ENCODE data around the gene PIMREG.

PIMREG gene, protein sequence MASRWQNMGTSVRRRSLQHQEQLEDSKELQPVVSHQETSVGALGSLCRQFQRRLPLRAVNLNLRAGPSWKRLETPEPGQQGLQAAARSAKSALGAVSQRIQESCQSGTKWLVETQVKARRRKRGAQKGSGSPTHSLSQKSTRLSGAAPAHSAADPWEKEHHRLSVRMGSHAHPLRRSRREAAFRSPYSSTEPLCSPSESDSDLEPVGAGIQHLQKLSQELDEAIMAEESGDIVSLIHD

GRCh38 chr17:6443692-6444570 is at the start of gene PIMREG:
PIMREG (plus strand) TSS chr17:6444455; CDS start chr17:6445111, 656 bp downstream.
- peak; percentile 94 to 95 for DNase-seq

DNA sequence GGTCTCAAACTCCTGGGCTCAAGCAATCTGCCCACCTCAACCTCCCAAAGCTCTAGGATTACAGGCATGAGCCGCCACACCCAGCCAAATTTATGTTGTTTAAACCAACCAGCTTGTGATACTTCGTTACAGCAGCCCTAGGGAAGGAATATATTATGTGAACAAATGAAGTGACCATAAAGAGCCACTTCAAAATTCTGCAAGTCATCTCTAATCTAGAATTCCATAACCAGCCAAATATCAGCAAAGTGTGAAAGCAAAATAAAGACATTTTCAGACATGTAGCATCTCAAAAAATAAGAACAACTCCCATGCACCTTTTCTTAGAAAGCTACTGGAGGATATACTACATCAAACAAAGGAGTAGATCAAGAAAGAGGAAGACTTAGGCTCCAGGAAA is 45.3 kb upstream of the PIMREG start:
- no peak for DNase-seq

DNA sequence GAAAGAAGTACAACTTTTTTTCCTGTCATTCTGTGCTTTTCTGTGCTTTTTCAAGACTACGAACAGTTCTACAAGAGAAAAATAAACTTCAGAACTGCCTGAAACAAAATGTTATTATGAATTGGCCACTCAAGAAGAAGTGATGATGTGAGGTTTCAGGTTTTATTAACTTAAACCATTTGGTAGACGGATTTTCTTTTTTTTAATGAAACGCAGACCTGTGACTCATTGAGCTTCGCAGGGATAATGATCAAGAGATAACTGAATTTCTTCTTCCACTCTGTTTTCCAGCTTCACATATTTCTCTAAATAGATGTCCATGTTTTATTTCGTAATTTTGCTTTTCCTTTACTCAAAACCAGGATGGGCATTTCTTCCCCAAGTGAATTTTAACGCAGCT is 42.0 kb upstream of the PIMREG start:
- no peak for DNase-seq

DNA sequence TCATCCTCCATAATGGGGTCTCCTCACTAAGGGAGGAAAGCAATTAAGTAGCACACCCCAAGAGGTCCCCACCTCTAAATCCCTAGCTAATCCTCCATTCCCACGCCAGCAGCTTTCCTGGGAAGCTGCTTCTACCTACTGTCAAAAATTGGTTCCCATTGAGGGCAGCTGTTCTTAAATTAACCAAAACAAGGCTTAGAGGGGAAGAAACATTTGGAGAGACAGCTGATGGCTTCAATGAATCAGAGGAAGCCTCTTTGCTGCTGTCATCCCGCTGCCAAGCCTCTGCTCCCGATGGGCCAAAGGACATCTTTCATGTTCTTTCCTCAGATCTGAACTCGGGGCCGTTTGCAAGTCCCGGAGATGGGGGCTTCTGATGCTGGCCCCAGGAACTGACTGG is 36.0 kb upstream of the PIMREG start:
- no peak for DNase-seq

DNA sequence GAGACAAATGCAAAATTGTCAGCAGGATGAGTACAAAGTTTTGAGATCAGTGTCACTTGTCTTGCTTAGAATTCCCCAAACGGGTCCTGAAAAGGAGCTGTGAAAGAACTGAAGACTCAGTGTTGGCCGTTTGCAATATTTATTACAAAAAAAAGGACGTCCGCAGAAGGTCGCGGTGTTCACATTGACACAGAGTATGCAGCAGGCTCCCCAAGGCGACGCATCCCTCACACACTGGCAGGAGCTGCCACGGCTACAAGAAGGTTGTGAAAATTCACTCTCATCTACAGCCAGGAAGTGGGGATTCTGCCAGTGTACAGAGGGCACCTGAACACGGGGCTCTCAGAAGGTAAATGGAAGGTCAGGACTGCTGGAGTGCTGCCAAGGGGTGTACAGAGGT is 35.5 kb upstream of the PIMREG start:
- DNase-seq: no peak

DNA sequence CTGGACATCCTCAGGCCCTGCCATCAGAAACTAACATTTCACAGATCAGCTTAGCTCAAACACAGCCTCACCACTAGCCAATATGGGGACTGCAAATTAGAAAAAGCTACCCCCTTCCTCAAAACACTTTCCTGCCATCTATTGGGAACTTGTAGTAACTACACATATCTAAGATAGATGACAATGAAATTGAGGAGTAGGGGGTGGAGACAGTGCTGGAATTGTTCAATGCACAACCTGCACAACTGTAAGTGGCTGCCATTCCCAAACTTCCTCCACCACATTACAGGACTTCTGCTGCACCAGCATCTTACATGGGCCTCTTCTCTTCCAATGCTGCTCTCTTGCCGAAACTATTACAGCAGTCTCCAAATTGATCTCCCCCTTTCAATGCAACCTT is 31.2 kb upstream of the PIMREG start:
- peak in 1 of 2 experiments; percentile 11 for DNase-seq

DNA sequence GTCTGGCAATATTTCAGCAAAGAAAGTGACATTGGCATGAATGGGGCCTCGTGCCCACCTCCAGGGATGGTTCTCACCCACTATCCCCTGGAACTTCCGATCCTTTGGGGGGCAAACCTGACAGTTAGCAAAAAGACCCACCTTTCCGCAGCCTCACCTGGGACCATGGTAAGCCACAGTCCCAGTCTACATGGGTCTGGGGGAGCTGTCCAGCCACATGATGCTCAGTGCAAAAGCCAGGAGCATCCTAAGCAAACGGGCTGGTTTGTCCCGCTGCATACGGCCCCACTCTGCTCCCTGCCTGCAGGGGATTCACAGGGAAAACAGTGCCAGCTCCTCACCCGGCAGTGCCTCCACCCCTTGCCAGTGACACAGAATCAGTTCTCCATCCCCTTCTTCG is 28.6 kb upstream of the PIMREG start:
- DNase-seq: no peak

- DNase-seq: no peak
Measured at GRCh38 chr17:6420173-6420641, 24.0 kb upstream of the PIMREG start.

DNA sequence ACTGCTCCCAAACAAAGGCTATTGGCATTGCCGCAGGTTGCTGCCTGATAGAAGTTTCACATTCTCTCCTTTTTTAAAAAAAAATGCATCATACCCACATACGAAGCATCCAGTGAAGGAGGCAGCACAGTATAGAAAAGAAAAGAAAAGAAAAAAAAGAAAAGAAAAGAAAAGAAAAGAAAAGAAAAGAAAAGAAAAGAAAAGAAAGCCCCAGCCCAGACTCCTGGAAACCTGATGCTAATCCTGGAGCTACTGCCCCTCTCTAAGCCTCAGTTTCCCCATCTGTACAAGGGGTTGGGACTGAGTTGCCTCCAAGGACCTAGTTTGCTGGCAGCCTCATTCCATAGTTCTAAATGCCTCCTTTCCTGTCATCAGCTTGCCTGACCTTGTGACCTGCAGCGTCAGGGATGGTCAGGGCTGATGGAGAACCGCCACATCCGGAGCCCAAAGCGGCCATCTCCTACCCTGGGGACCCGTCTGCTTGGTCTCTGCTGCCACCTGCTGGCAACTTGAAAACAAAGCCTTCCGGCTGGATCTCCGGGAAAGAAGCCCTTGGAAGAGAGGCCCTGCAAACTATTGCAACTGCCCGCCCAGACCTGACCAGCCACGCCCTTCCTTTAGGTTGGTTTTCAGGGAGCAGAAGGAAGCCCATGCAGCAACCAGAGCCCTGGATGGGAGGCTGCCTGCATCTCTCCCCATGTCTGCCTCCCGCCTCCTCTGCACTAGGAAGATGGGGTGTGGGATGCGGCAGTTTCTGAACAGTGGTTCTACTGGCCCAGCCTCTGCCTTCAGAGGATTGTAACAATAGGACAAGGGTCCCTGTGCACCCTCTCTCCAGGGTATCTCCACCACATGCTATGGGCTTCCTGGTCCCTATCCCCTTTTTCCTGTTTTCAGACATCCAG is 22.3 kb upstream of the PIMREG start:
- DNase-seq: peak; percentile 69 to 72

GRCh38 chr17:6422654-6423241 is 21.5 kb upstream of the PIMREG start:
- DNase-seq: no peak

DNA sequence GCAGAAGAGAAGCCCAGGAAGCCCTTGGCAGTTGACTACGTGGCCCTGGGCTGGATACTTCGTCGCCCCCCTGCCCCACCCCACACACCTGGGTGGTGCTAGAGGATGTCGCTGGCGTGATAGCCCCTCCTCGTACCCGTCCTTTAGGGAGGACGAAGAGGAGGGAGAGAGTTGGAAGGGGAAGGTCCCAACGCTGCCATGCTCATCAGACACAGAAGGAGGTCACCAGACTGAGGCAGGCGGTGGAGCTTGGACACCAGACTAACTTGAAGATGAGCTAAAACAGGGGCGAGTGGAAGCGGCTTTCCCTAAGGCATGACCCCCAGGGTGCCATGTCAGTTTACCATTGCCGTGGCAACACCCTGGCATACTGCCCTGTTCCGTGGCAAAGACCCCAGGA is 20.3 kb upstream of the PIMREG start:
- no peak for DNase-seq

- no peak for DNase-seq
Measured at GRCh38 chr17:6425407-6425806, 18.8 kb upstream of the PIMREG start.

DNA sequence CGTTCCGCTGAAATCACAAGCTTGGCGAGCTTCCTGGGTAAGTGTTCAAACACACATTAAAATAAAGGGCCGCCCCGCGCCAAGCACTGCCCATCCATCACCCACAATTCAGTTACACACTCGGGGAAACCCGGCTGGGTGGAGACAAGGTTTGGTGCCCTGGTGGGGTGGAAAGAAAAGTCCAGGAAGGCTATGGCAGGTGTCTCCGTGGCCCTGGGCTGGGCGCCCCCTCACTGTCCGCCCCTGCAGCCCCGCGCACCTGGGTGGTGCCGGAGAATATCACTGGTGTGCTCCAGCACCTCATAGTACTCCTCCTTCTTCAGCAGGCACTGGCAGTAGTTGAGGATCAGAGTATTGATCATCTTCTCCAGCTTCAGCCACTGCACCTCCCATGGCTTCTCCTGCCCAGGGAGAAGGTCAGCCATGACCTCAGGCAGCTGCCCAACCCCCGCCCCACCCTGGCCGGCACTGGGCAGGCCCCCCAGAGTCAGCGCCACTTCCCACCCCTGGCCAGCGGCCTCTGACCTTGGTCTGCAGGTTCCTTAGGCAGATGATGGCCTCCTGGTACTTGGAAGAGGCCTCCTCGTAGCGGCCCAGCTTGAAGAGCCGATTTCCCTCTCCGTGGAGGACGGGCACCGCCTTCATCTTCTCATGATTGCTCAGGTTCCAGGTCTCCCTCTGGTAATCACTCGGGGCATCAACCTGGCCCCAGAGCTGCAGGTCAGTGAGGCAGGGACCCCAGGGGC is 17.7 kb upstream of the PIMREG start:
- no peak for DNase-seq

DNA sequence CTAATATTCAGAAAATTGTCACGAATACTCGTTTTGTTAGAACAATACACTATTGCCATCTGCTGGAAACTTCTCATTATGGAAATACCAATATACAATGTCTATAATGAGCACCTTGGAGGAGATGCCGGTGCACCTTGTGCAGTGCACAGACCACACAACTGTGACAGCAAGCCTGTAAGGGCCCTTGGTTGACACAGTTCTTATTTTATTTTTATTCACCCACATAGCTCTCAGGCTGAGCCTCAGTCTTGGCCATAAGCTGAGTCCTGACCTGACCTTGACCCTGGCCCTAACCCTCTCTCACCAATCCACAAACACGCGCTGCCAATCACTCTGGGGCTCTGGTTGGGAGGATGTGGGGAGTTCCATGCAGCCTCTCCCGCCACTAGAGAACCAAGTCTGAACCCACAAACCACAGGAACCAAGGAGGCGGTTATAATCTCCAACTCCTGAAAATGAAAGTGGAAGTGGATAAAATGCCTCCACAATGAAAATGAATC is 16.9 kb upstream of the PIMREG start:
- no peak for DNase-seq

- no peak for DNase-seq
Measured at GRCh38 chr17:6428207-6428965, 15.9 kb upstream of the PIMREG start.

DNA sequence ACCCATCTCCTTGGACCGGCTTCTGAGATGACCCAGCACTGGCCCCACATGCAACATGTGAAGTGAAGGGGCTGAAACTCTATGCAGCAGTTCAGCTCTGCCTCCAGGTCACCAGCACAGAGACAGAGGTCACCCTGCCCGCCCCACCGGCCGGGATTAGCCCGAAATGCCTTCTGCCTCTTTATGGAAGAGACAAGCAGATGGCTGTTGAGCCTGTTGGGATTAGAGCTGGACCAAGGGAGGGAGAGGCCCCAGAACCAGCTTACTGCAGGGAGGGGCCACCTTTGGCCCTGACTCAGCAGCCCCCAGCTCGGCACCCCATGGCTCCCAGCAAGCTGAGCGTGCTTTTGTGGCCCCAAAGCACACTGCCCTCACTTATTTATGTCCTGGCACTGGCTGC is 15.0 kb upstream of the PIMREG start:
- DNase-seq: no peak

GRCh38 chr17:6430769-6431168 is 13.5 kb upstream of the PIMREG start:
- no peak for DNase-seq

- DNase-seq: no peak
Measured at GRCh38 chr17:6435051-6435450, 9.2 kb upstream of the PIMREG start, which contains the start of gene AIPL1. AIPL1 (minus strand) TSS chr17:6435121; CDS start chr17:6435104, 17 bp downstream.

DNA sequence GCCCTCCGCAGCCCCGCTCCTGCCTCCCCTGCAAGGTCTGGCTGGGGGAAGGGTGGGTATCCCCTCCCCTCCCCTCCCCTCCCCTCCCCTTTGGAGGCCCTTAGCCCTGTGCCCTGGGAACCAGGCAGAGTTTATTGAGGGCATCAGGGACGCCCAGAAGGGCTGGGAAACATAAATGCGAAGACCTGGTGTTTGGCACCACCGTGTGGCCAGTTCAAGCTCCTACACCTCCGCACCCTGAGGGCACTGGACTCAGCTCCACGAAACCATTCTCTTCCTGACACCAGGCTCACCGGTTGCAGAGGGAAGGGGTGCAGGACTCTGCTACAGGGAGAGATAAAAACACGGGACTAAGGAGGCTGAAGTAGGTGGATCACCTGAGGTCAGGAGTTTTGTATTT is 8.3 kb upstream of the PIMREG start:
- DNase-seq: peak; percentile 34 to 49

DNA sequence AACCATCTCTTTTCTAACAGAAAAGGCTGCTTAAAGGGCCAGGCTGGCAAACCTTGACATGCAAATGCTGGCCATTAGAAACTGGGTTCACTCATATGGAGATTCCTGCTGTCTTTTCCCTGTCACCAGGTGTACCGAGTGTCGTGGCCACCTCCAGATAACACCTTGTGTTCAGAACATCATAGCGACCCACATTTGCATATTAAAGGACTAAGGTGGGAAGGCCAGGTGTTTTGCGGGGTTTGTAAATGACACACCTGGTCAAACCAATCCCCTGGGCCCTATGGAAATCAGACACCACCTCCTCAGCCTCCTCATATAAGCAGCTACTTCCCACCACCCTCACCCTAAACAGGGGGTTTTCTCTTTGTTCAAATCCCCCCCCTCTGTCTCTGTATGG is 6.8 kb upstream of the PIMREG start:
- DNase-seq: no peak

GRCh38 chr17:6437956-6438355 is 6.3 kb upstream of the PIMREG start:
- DNase-seq: no peak

All from NCI-H1930 (cell line).